Adrenal gland (tissue), 12 donors: ENCODE data around the gene PEX6. TPM values are rescaled to one million over a fixed set of nuclear protein-coding genes. Genes with fewer than 3 reads are reported as not detected.

Experiments used
- DNase-seq, 7 donors: peaks; one replicate each; pipeline ENCODE4 v3.0.0-alpha.2; 2019 to 2020
- H3K27ac ChIP-seq, 5 donors: fragments of 200-600 bp; sonication (generic) in 4 of 5; 1 replicate in 3 of 5; 2 replicates in 2 of 5; pipeline versions ENCODE4 v1.5.1 to v1.8.0; 2016 to 2020; ENCODE audit warnings: mild to moderate bottlenecking in 1 of 5
- H3K27me3 ChIP-seq: fragments of 200-600 bp; 2 replicates; pipeline ENCODE4 v1.8.0; 2021
- H3K36me3 ChIP-seq, 2 donors: fragments of 200-600 bp; replicated peaks in 1 of 2; 1 replicate in 1 of 2; 2 replicates in 1 of 2; pipeline versions ENCODE4 v1.5.1 to v1.8.0; 2018 to 2022
- H3K4me1 ChIP-seq, 2 donors: fragments of 200-600 bp; replicated peaks in 1 of 2; 1 replicate in 1 of 2; 2 replicates in 1 of 2; pipeline versions ENCODE4 v1.5.1 to v1.8.0; 2018 to 2021
- H3K4me3 ChIP-seq, 4 donors: fragments of 200-600 bp; sonication (generic) in 3 of 4; one replicate each; pipeline ENCODE4 v1.5.1; 2016 to 2018
- H3K9me3 ChIP-seq, 3 donors: fragments of 200-600 bp; sonication (generic) in 1 of 3; replicated peaks in 1 of 3; 1 replicate in 2 of 3; 2 replicates in 1 of 3; pipeline versions ENCODE4 v1.5.1 to v1.8.0; 2016 to 2021
- CTCF ChIP-seq, 6 experiments: fragments of 450-650 bp in 4 of 6; fragments of 200-600 bp in 2 of 6; sonication (generic) in 1 of 6; IDR thresholded peaks; 1 replicate in 5 of 6; 2 replicates in 1 of 6; pipeline versions ENCODE4 v1.5.1 to v1.8.0; 2016 to 2021; ENCODE audit warnings: antibody characterized with exemption in 6 of 6, mild to moderate bottlenecking in 2 of 6, moderate library complexity in 1 of 6
- POLR2A ChIP-seq, 2 donors: fragments of 450-650 bp; IDR thresholded peaks; one replicate each; pipeline ENCODE4 v1.6.1; 2017; ENCODE audit warnings: antibody characterized with exemption in 2 of 2, mild to moderate bottlenecking in 2 of 2, moderate library complexity in 1 of 2
- whole genome bisulfite sequencing, 4 donors: extraction: QIAGEN DNeasy Blood & Tissue Kit in 2 of 4; methylation state at CpG; one replicate each; pipeline versions ENCODE4 v1.1.5 to v1.1.7; 2013 to 2017; 5-methylcytosine and 5-hydroxymethylcytosine counted together
- intact Hi-C, 2 donors: fragments of 100-400 bp; cut with DNase I; formaldehyde crosslinking; loops; one replicate each; pipeline versions ENCODE4 v1.14.1 to v1.15.0; 2022 to 2023
- polyA plus RNA-seq, 3 donors: library from polyadenylated mRNA; stranded (reverse); fragments of 200-250 nt in 2 of 3; fragments of 350-450 nt in 1 of 3; fragmentation: Illumina TruSeq in 1 of 3; extraction: RNeasy Lipid Tissue Mini Kit (QIAGEN cat#74804) in 1 of 3; gene quantifications; one replicate each; pipeline ENCODE4 v1.2.3, GENCODE V29; 2013 to 2014
- total RNA-seq, 9 donors: library from RNA; depleted of rRNA in 4 of 9; stranded (reverse); fragments of >200 nt in 4 of 9; fragments of 120-200 nt in 1 of 9; fragmentation: NEBNext Ultra II Directional in 1 of 9; extraction: Animal tissue kit (Norgen Biotek cat#: 25700) in 1 of 9; gene quantifications; one replicate each; pipeline versions ENCODE4 v1.1.0 to v1.2.4, GENCODE V29; 2013 to 2023
- donor health status: healthy with polysubstance abuse.
- donor health status: Bipolar disorder and iron deficiency.
- donor health status: DM: yes; HTN: yes; CAD: no.
- donor health status: DM: no; HTN: no; CAD: no.
- donor health status: DM: no; HTN: no; CAD: no.
- donor health status: DM: yes; HTN: yes; CAD: no.

PEX6 gene
- total and polyA plus RNA-seq, 12 donors, result 7.4 to 63.9 (median 30.5) TPM

- intact Hi-C loops, result no loop called here
- peak overlapping the region in 2 of 5 donors; percentile 42 to 44 for H3K27ac ChIP-seq
- TF ChIP-seq POLR2A (IDR thresholded peaks at IDR 0.05) (no peak), CTCF (IDR thresholded peaks at IDR 0.05) (no peak)
- H3K4me1 ChIP-seq, result peaks cover 30 to 51% of the 10 kb centered on the region in 2 donors
- WGBS, 4 donors, result 60 to 81% (median 79%) methylated on average over 1 to 12 of the region's 12 CpGs
- peaks cover 0 to 34% of the 10 kb centered on the region in 2 donors for H3K36me3 ChIP-seq
- H3K9me3 ChIP-seq, result no peaks in the 10 kb centered on the region
- DNase-seq, result no peak
- H3K27me3 ChIP-seq, result no peaks in the 10 kb centered on the region
- H3K4me3 ChIP-seq, result no peak overlapping the region
Observed at GRCh38 chr6:43016943-43017334, 38.0 kb upstream of the PEX6 start.

GRCh38 chr6:43016176-43016942 is 37.4 kb upstream of the PEX6 start:
- DNase-seq, result peak in 1 of 7 donors; percentile 29
- Histone ChIP-seq H3K4me3 (no peak overlapping the region), H3K4me1 (peaks cover 30 to 53% of the 10 kb centered on the region in 2 donors), H3K27ac (peak overlapping the region in 3 of 5 donors; percentile 16 to 44 (median 42)), H3K27me3 (no peaks in the 10 kb centered on the region), H3K9me3 (no peaks in the 10 kb centered on the region), H3K36me3 (peaks cover 0 to 40% of the 10 kb centered on the region in 2 donors)
- intact Hi-C loops, result no loop called here
- no peak for TF ChIP-seq POLR2A (IDR thresholded peaks at IDR 0.05)
- no peak for TF ChIP-seq CTCF (IDR thresholded peaks at IDR 0.05)
- 61 to 86% (median 67%) methylated on average over 6 to 7 of the region's 7 CpGs for WGBS, 4 donors

GRCh38 chr6:43014434-43014909 is 35.5 kb upstream of the PEX6 start:
- H3K9me3 ChIP-seq, result no peaks in the 10 kb centered on the region
- TF ChIP-seq CTCF (IDR thresholded peaks at IDR 0.05) (no peak), POLR2A (IDR thresholded peaks at IDR 0.05) (no peak)
- H3K4me3 ChIP-seq, result peak overlapping the region; percentile 26 to 74 (median 48)
- intact Hi-C loops, result no loop called here
- whole genome bisulfite sequencing, 4 donors, result 1 to 2% (median 1%) methylated on average over 7 of the region's 7 CpGs
- peak overlapping the region in 2 of 5 donors; percentile 72 to 73 for H3K27ac ChIP-seq
- H3K27me3 ChIP-seq, result no peaks in the 10 kb centered on the region
- peaks cover 24 to 46% of the 10 kb centered on the region in 2 donors for H3K4me1 ChIP-seq
- peaks cover 0 to 52% of the 10 kb centered on the region in 2 donors for H3K36me3 ChIP-seq
- no peak for DNase-seq

- intact Hi-C loops, result no loop called here
- WGBS, 4 donors, result 0% methylated on average over 11 to 51 of the region's 51 CpGs
- peak within 1 kb of the TSS; percentile 44 to 74 (median 62) for H3K4me3 ChIP-seq
- peak; percentile 99 to 100 (median 100) for DNase-seq
- peak within 1 kb of the TSS in 4 of 5 donors; percentile 51 to 85 (median 64) for H3K27ac ChIP-seq
- H3K36me3 ChIP-seq, result peaks cover 0 to 52% of the 10 kb centered on the region in 2 donors
- peaks cover 24 to 46% of the 10 kb centered on the region in 2 donors for H3K4me1 ChIP-seq
- no peaks in the 10 kb centered on the region for H3K9me3 ChIP-seq
- TF ChIP-seq POLR2A (IDR thresholded peaks at IDR 0.05) (peak; percentile 19 to 52), CTCF (IDR thresholded peaks at IDR 0.05) (no peak)
- no peaks in the 10 kb centered on the region for H3K27me3 ChIP-seq
Observed at GRCh38 chr6:43013843-43014433, 35.0 kb upstream of the PEX6 start, which contains the start of the genes KLHDC3 and MEA1. Gene KLHDC3 (plus strand): TSS chr6:43014249. CDS start chr6:43017193, 2,944 bp downstream. Gene MEA1 (minus strand): TSS chr6:43013946. CDS start chr6:43013813, 133 bp downstream.
